Fibroblast of the aortic adventitia (primary cell): Measurements from ENCODE around the gene STARD10. TPM values are rescaled to one million over a fixed set of nuclear protein-coding genes. Genes with fewer than 3 reads are reported as not detected.

Experiments
- DNase-seq: peaks from one replicate; pipeline ENCODE4 v3.0.0-alpha.2; 2010; ENCODE audit warnings: low read depth
- H3K4me3 ChIP-seq: 2 replicates; pipeline ENCODE4 v1.5.1; 2011; ENCODE audit warnings: low read depth, mild to moderate bottlenecking, control low read depth, low read length, moderate library complexity
- total RNA-seq: library from RNA; depleted of rRNA; stranded (reverse); fragments of >200 nt; gene quantifications from 2 replicates; pipeline ENCODE4 v1.2.3, GENCODE V29; 2012; ENCODE audit warnings: low replicate concordance
- TF ChIP-seq, protein P1 (sequence below): IDR thresholded peaks from 2 replicates; pipeline ENCODE4 v1.5.1; 2011; ENCODE audit warnings: mild to moderate bottlenecking, low read length, control low read depth, inconsistent platforms; ENCODE audit not compliant: insufficient read depth

Gene STARD10
- total RNA-seq, 1 donor: 21.4 TPM

DNA sequence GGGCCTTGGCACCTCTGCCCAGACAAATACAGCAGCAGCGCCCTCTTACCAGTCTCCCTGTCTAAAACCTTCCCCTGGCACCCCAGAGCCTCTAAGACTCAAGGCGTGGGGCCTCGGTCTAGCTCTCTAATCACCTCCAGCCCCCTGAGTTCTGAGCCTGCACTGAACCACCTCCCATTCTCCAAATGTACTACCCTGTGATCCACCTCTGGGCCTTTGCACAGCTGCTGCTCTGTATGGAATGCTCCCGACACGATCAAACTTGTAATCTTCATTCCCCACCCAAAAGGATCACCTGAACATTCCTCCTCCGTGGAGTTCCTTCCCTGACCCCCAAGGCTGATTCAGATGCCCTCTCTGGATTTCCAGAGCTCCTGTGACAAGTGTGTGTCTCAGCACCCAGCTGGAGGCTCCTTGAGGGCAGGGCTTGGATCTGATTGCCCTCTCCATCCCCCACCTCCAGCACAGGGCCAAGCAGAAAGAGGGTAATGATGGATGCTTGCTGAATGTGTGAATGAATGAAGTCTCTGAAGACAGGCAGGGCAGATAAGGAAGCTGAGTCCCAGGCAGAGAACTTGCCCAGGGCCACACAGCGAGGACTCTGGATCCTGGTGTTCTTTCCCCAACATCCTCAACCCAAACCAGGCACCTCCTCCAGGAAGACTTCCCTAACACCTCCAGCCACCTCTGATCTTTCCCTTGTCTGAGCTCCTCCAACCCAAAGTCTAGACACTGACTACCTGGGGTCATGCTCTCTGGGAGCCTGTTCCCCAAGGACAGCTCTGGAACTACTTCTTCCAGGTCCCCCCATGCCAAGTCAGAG, 18.3 kb downstream of the STARD10 start:
- no peak overlapping the region for H3K4me3 ChIP-seq
- TF ChIP-seq, protein P1, sequence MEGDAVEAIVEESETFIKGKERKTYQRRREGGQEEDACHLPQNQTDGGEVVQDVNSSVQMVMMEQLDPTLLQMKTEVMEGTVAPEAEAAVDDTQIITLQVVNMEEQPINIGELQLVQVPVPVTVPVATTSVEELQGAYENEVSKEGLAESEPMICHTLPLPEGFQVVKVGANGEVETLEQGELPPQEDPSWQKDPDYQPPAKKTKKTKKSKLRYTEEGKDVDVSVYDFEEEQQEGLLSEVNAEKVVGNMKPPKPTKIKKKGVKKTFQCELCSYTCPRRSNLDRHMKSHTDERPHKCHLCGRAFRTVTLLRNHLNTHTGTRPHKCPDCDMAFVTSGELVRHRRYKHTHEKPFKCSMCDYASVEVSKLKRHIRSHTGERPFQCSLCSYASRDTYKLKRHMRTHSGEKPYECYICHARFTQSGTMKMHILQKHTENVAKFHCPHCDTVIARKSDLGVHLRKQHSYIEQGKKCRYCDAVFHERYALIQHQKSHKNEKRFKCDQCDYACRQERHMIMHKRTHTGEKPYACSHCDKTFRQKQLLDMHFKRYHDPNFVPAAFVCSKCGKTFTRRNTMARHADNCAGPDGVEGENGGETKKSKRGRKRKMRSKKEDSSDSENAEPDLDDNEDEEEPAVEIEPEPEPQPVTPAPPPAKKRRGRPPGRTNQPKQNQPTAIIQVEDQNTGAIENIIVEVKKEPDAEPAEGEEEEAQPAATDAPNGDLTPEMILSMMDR: no peak
- no peak for DNase-seq

DNA sequence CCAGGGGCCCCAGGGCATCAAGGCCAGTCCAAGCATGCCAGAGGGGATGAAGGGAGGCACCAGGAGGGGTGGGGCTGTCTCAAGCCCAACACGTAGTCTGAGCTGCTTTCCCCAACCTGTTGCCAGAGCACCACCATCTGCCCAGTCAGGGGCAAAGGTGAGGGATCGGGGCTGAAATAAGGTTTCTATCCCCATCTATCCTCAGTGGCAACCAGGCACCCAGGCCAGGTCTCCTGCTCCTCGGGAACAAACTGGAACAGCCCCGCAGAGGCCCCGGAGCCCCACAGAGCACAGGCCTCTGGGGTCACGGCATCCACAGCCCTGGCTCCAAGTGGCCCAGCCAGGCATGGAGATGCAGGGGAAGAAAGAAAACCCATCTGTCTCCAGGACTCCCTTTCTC, 19.3 kb downstream of the STARD10 start:
- DNase-seq: no peak
- TF ChIP-seq, protein P1: no peak
- no peak overlapping the region for H3K4me3 ChIP-seq

GRCh38 chr11:72773696-72774095, 20.2 kb downstream of the STARD10 start:
- TF ChIP-seq, protein P1: no peak
- no peak overlapping the region for H3K4me3 ChIP-seq
- no peak for DNase-seq

DNA sequence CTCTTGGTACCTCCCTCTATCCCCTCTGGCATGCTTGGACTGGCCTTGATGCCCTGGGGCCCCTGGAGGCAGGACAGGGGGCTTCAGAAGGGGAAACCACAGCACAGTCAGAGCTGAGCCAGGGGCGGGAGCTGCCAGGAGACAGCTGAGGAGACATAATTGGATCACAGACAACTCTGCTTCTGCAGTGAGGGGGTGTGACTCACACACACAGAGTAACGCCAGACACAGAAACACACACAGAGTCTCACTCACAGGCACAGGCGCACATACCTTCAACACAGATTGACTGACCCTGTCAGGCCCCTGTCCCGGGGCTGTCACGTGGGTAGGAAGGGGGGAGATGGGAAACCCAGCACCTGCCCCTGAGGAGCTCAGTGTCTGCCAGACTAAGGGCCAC, 20.6 kb downstream of the STARD10 start:
- TF ChIP-seq, protein P1: no peak
- peak; percentile 85 for DNase-seq
- no peak overlapping the region for H3K4me3 ChIP-seq

DNA sequence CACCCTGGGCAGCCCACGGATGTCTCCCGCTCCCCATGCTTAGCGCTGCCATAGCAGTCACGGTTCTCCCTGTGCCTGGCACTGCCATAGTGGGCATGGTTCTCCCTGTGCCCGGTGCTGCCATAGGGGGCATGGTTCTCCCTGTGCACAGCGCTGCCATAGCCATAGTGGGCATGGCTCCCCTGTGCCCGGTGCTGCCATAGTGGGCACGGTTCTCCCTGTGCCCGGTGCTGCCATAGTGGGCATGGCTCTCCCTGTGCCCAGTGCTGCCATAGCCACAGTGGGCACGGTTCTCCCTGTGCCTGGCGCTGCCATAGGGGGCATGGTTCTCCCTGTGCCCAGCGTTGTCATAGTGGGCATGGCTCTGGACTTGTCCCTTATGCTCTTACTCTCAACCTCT, 21.8 kb downstream of the STARD10 start:
- TF ChIP-seq, protein P1: no peak
- no peak for DNase-seq
- H3K4me3 ChIP-seq: no peak overlapping the region

DNA sequence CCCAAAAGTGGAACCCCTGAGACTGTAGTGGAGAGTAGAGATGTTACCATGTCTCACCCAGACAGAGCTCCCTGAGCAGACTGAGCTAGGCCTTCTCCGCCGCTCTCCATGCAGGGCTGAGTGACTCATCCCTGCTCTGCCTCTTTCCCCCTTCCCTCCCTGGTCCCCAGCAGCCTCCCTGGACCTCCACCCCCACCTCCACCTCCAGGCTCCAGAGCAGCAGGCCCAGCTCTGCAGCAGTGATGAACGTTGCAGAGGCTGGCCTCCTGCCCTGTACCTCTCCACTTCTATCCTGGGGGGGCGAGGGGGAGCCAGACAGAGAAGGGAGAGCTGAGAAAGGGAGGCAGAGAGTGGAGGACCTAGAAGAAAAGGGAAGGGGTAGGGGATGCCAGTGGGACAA, 22.3 kb downstream of the STARD10 start:
- TF ChIP-seq, protein P1: no peak
- DNase-seq: peak; percentile 40
- no peak overlapping the region for H3K4me3 ChIP-seq
